DLD1 (cell line): ENCODE data around the gene ELFN1.

Experiments used
- in situ Hi-C: cut with HindIII; loops from 2 replicates; pipeline ENCODE4 v1.10.0; 2017; ENCODE audit warnings: low sequenced_read_pairs

The ELFN1 gene

GRCh38 chr7:1723254-1723653 is 53.2 kb downstream of the ELFN1 start:
- in situ Hi-C loops, result no loop called here

DNA sequence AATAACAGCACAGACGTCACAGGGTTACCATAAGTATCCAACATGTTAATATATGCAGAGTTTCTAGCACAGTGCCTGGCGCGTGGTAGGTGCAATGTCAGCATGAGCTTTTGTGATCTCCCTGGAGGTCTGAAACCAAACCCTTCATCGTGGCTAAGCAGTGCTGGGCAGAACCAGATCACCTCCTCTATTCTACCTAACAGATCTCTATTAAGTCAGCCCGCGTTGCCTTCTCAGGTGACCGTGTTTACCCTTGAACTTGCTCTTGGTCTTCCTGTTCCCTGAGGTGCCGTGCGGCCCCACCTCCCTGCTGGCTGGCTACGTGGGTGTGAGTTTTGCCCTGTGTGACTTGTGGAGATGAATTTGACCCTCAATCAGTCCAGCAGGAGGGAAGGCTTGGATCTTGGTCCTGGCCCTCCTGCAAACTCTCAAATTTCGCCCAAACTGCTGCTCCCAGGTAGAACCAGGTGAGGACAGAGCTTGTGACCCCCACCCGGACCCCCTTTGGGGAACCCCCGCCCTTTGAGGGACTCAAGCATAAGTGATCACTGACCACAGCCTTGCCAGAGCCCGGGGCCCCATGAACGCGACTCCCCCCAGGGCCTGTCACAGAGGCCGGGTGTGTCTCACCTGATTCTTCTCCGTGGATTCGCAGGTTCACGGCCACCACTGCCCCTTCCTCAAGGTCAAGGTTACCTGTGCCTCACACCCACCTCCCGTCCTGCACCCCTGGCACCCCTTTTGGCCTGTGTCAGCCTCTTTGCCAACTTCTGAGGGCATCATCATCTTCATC is 54.2 kb downstream of the ELFN1 start:
- in situ Hi-C loops, result no loop called here

DNA sequence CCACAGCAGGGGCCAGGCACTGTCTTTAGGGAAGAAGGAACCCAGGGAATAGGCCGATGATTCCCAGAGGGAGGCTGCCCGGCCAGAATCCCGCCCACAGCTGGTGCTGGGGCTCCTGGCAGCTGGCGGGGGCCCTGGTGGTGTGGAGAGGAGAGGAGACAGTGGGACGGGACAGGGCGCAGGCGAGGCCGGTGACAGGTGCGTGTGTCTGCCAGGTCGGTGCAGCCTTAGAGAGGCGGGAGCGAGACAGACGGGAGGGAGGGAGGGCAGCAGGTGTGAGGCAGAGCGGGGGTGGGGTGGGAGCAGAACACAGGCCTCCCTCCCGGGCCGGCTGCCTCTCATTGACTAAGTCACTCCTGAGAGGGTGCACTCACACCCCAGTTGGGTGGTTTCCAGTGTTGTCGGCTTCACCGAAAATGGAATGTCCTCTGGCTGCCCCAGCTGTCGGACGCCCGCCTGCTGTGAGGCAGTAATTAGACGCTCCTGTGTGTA is 55.2 kb downstream of the ELFN1 start:
- in situ Hi-C loops, result no loop called here

DNA sequence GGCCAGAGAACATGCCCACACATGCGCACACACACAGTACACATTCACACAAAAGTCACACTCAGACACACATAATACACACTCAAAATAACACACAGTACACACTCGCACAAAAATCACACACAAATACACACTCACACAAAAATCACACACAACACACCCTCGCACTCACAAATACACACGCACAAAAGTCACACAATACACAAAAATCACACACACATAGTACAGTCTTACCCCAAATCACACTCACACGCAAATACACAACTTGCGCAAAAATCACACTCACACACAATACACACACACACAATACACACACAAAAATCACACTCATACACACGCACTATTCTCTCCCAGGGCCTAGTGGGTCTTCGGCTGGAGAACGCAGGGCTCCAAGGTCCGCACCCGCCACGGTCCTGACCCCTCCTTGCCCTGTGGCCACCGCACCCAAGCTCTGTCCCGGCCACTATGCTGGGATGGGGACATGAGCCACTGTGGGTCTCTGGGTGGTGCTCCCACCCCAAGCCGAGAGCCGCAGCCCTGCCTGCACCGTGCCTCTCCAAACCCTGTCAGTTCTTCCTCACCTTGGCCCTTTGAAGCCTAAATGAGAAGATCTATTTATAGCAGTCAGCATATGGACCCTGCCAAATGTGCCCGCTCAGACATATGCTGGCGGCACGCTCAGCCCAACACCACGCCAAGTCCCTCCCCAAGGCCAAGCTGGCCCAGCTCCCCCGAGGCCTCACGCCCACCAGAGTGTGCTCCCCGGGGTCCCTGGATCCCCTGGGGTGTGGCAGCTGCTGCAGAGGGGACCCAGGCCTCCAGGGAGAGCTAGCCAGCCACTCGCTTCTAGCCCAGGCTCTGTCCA is 55.9 kb downstream of the ELFN1 start:
- in situ Hi-C loops, result no loop called here

- in situ Hi-C loops, result no loop called here
Measured at GRCh38 chr7:1727079-1727478, 57.0 kb downstream of the ELFN1 start.

- in situ Hi-C loops, result no loop called here
Measured at GRCh38 chr7:1727812-1728570, 57.9 kb downstream of the ELFN1 start.

DNA sequence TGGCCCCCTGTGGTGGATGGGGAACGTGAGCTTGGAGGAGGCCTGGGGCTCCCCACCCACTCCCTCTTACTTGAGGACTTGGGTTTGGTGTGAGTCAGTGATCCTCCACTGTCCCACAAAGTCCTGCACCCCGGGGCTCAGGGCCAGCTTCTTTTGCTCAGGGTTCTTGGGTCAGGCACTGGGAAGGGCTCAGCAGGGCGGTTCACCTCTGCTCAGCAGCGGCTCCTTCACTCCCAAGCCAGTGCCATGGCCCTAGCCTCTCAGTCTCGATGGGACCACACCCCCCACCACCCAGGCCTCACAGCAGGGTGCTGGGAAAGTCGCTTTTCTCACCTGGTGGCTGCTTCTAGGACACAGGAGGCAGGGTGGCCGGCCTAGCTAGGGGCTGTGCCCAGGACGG is 59.1 kb downstream of the ELFN1 start:
- in situ Hi-C loops, result no loop called here

- in situ Hi-C loops, result no loop called here
Measured at GRCh38 chr7:1729773-1730172, 59.7 kb downstream of the ELFN1 start.

DNA sequence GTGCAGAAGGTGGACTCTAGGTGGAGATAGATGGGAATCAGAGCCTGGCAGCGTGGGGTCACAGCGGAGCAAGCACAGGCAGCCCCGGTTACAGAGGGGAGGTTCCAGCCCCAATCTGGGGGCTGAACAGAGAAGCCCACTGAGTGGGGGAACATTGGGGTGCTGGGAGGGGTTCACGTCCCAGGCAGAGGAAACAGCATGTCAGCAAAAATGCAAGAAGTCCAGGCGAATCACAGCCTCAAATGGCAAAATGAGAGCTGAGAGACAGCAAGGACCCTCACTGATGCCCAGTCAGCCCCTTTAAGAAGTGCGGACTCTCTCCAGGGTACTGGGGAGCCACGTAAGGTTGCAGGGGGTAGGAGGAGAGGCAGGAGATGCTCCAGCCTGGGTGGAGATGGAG is 62.0 kb downstream of the ELFN1 start:
- in situ Hi-C loops, result no loop called here

DNA sequence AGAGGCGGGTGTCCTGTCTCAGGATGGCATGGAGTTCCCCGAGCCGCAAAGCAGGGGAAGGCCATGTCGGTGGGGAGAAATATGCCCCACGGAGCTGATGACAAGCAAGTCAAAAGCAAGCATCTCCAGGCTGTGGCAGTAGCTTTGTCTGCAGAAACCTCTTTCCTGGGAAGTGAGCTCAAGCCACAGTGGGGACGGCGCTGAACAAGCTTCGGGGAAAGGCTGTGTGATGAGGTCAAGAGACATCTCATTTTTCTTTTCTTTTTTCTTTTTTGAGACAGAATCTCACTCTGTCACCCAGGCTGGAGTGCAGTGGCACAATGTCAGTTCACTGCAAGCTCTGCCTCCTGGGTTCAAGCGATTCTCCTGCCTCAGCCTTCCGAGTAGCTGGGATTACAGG is 62.6 kb downstream of the ELFN1 start:
- in situ Hi-C loops, result no loop called here

DNA sequence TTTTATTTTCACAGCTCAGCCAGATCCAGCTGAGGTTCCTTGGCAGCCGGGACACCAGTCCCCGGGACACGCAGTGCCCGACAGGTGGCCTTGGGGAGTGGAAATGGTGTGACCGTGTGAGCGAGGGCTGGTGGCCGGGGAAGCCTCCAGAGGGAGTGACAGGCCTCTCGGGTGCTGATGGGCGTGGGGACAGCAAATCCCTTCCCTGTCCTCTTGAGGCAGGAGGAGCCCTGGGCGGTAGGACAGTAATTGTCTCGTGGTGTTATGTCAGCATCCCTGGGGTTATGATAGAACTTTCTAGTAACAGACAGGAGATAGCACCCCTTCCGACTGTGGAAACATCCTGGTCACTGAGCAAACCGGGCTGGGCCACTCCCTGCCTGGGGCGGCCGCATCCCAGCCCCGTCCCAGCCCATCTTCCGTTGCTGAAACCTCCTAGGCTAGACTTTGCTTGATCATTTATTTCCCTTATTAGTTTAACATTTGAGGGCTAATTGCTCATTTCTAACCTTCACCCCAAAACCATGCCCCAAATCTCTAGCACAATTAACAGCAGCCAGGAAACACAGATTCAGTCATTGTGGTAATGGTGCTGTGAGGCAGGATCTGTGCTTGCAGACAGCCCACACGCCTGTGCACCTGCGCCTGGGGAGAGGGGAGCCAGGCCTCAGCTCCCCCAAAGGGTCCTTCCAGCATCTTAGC is 63.3 kb downstream of the ELFN1 start:
- in situ Hi-C loops, result no loop called here

DNA sequence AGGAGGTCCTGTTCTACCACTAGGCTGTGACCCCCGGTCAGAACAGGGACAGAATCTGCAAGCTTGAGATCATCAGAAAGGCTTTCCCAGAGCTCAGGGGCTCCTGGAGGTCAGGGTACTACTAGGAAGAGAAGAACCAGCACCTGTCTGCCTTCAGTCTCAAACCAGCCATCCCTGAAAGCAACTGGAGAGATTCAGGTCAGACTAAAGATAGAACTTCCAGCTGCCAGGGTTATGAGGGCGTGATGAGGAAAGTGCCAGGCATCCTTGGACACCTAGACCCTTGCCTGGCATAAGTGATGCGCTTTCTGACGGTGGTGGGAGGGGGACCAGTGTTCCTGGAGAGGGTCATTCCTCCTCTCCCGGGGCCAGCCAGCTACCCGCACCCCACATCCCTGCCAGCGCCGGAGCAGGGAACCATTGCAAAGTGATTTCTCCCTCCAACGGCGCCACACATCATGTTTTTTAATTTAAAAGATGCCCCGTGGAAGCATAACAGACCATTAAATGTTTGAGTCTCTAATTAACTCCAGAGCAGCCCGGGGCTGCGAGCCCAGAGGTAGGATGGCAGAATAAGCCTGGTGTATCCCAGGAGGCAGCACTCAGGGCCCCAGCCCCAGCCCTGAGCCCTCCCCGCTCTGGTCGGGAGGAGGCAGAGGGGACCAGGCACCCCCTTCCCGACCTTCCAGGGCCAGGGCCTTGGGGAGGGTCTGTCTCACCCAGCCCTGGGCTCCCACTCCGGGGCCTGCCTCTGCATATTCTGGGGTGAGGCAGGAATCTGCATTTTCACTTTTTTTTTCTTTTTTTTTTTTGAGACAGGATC is 64.0 kb downstream of the ELFN1 start:
- in situ Hi-C loops, result no loop called here

DNA sequence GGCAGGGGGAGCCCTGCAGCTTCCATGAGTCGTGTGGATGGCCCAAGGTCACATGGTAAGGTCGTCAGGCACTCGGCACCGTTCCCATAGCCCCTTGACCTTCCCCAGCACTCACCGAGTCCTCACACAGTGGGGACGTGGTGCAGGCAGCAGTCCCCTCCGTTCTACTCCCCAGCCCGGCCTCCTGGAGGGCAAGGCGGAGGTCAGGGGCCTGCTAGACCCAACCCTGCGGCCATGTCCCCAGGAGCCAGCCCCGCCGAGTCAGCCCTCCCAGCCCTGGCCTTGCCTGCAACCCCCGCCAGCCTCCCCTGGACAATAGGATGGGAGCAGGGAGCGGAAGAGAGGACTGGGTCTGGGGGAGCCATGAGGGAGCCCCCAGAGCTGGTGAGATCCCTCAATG is 65.2 kb downstream of the ELFN1 start:
- in situ Hi-C loops, result no loop called here

- in situ Hi-C loops, result no loop called here
Measured at GRCh38 chr7:1735806-1736483, 65.9 kb downstream of the ELFN1 start.

DNA sequence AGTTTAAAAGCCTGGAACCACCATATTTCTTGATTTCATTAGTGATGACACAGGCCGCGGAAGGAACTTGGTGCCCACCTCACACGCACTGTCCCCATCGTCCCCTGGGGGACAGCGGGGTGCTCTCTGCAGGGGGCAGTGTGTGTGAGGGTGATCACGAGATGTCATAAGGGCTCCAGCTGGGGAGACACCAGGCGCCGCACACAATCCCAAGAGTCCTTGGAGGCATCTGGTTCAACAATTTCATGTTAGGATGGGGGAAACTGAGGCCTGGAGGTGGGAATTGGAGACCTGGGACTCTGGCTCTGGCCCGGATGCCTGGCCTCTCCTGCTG is 66.4 kb downstream of the ELFN1 start:
- in situ Hi-C loops, result no loop called here

GRCh38 chr7:1736830-1737229 is 66.8 kb downstream of the ELFN1 start:
- in situ Hi-C loops, result no loop called here

DNA sequence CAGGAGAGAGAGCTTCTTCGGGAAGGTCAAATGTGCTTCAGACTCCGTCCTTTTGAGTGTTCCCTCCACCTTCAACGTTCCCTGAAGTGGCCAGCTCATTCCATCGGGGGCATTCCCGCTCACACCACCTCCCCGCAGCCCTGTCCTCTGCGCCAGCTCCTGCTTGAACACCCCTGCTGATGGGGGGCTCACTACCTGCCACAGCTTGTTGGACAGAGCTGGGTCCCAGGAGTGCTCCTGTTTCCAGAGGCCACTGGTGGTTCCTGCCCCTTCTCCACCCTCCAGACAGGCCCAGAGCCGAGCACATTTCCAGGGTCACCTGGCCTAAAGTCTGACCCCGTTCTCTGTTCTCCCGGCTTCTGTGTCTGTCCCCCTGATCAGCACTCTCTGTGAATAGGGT is 67.4 kb downstream of the ELFN1 start:
- in situ Hi-C loops, result no loop called here

- in situ Hi-C loops, result no loop called here
Measured at GRCh38 chr7:1737956-1738355, 67.9 kb downstream of the ELFN1 start.

- in situ Hi-C loops, result no loop called here
Measured at GRCh38 chr7:1738511-1738910, 68.4 kb downstream of the ELFN1 start.
